HepG2 (cell line): Measurements from ENCODE around the gene TPRA1. TPM values are rescaled to one million over a fixed set of nuclear protein-coding genes. Genes with fewer than 3 reads are reported as not detected.
A peak's percentile ranks its signal among the peaks of the same experiment; 100 is the strongest.

Source experiments
- AHR ChIP-seq: IDR thresholded peaks from 2 replicates; pipeline ENCODE4 v1.6.1; 2018; ENCODE audit warnings: missing genetic modification reagents, missing compliant biosample characterization
- CHD4 ChIP-seq: fragments of 200-600 bp; sonication (generic); IDR thresholded peaks from 2 replicates; pipeline ENCODE4 v1.7.0; 2017; ENCODE audit warnings: mild to moderate bottlenecking, low read length, borderline replicate concordance
- GRHL1 ChIP-seq: sonication (generic); formaldehyde crosslinking; conservative IDR thresholded peaks from 2 replicates; pipeline ENCODE4 v1.8.0; 2022; ENCODE audit warnings: missing genetic modification reagents
- MNT ChIP-seq: fragments of 450-650 bp; IDR thresholded peaks from 2 replicates; pipeline ENCODE4 v1.6.1; 2016
- MXD1 ChIP-seq: sonication (generic); formaldehyde crosslinking; IDR thresholded peaks from 2 replicates; pipeline ENCODE4 v1.4.0; 2020; ENCODE audit warnings: mild to moderate bottlenecking, missing genetic modification reagents
- PREB ChIP-seq: sonication (generic); formaldehyde crosslinking; IDR thresholded peaks from 2 replicates; pipeline ENCODE4 v1.4.0; 2020; ENCODE audit warnings: missing genetic modification reagents
- SP2 ChIP-seq: sonication (generic); formaldehyde crosslinking; IDR thresholded peaks from 2 replicates; pipeline ENCODE4 v1.5.1; 2020; ENCODE audit warnings: mild to moderate bottlenecking, missing genetic modification reagents
- TSC22D2 ChIP-seq: sonication (generic); formaldehyde crosslinking; IDR thresholded peaks from 2 replicates; pipeline ENCODE4 v1.5.1; 2020; ENCODE audit warnings: missing genetic modification reagents, mild to moderate bottlenecking, borderline replicate concordance
- ZNF136 ChIP-seq: sonication (generic); formaldehyde crosslinking; IDR thresholded peaks from 2 replicates; pipeline ENCODE4 v1.8.1; 2022; ENCODE audit warnings: low read depth, mild to moderate bottlenecking, moderate library complexity, missing genetic modification reagents
- ZNF572 ChIP-seq: sonication (generic); formaldehyde crosslinking; IDR thresholded peaks from 2 replicates; pipeline ENCODE4 v1.5.1; 2020; ENCODE audit warnings: mild to moderate bottlenecking, missing genetic modification reagents
- ZNF788 ChIP-seq: sonication (generic); formaldehyde crosslinking; IDR thresholded peaks from 2 replicates; pipeline ENCODE4 v1.5.0; 2020; ENCODE audit warnings: mild to moderate bottlenecking, missing genetic modification reagents, borderline replicate concordance
- ZNF850 ChIP-seq: sonication (generic); formaldehyde crosslinking; conservative IDR thresholded peaks from 2 replicates; pipeline ENCODE4 v1.9.0; 2021; ENCODE audit warnings: mild to moderate bottlenecking, missing genetic modification reagents
- polyA plus RNA-seq, 8 experiments: library from polyadenylated mRNA; depleted of rRNA in 3 of 8; stranded (reverse) in 7 of 8; unstranded in 1 of 8; fragments of >200 nt; fragmentation: Illumina TruSeq in 4 of 8; extraction: Trizol in 4 of 8; gene quantifications; 2 replicates each; pipeline versions ENCODE4 v1.2.1 to v1.2.3, GENCODE V29; 2011 to 2016; ENCODE audit warnings: low read depth in 4 of 8, missing spikeins in 1 of 8, mixed read lengths in 1 of 8; ENCODE audit not compliant: insufficient read depth in 1 of 8
- total RNA-seq, 5 experiments: library from RNA; depleted of rRNA; stranded (reverse); fragments of >200 nt; fragmentation: Illumina TruSeq; extraction: Trizol; gene quantifications; 2 replicates each; pipeline ENCODE4 v1.2.3, GENCODE V29; 2016; ENCODE audit warnings: low read depth in 1 of 5
- TF ChIP-seq, protein P1 (sequence below): sonication (generic); formaldehyde crosslinking; IDR thresholded peaks from 2 replicates; pipeline ENCODE4 v1.4.0; 2020; ENCODE audit warnings: missing genetic modification reagents, borderline replicate concordance
- TF ChIP-seq, protein P2 (sequence below): sonication (generic); formaldehyde crosslinking; IDR thresholded peaks from 2 replicates; pipeline ENCODE4 v1.4.0; 2020; ENCODE audit warnings: missing genetic modification reagents
- TF ChIP-seq, protein P3 (sequence below): IDR thresholded peaks from 2 replicates; pipeline ENCODE4 v1.6.1; 2016; ENCODE audit warnings: mild to moderate bottlenecking

TPRA1 gene
- total and polyA plus RNA-seq, 2 of the 13 experiments (the other 11 are each of a cell fraction or from before 2014, with no cell fraction given): 25.4 to 25.8 TPM

DNA sequence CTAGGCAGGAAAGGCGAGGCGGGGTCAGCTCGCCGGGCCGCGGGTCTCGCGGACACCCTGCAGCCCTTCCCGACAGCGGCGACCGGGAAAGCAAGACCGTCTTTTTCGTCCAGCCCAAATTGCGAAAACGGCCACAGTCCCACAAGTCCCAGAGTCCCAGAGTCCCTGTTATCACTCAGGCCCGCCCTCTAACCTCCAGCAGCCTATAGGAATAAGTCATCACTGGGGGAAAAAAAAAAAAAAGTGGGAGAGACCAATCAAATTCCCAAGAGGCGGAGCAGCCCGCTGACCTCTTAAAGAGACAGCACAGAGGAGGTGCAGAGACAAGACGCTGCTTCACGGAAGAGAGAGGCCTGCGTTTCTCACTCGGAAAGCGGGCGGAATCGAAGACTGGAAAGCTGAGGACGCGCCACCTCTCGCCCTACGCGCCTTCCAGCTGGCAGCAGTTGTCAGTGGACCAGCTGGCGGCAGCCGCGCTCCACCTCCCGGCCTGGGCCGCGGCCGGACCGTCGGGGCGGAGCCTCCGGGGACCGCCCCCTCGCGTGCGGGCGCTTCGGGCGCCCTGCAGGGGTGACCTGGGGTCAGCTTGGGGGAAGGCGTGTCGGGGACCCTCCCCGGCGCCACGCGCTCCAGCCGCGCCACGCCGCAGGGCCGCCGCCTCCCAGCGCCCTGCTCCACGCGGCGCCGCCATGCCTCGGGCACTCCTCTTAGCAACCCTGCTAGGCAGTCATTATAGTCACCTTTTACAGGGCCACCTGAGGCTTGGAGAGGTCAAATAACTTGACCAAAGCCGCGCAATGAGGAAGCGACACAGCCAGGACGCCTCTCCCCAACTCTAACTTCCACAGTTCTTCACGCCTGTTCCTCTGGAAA, at the start of gene TPRA1 (continued):
- TF ChIP-seq, protein P1, sequence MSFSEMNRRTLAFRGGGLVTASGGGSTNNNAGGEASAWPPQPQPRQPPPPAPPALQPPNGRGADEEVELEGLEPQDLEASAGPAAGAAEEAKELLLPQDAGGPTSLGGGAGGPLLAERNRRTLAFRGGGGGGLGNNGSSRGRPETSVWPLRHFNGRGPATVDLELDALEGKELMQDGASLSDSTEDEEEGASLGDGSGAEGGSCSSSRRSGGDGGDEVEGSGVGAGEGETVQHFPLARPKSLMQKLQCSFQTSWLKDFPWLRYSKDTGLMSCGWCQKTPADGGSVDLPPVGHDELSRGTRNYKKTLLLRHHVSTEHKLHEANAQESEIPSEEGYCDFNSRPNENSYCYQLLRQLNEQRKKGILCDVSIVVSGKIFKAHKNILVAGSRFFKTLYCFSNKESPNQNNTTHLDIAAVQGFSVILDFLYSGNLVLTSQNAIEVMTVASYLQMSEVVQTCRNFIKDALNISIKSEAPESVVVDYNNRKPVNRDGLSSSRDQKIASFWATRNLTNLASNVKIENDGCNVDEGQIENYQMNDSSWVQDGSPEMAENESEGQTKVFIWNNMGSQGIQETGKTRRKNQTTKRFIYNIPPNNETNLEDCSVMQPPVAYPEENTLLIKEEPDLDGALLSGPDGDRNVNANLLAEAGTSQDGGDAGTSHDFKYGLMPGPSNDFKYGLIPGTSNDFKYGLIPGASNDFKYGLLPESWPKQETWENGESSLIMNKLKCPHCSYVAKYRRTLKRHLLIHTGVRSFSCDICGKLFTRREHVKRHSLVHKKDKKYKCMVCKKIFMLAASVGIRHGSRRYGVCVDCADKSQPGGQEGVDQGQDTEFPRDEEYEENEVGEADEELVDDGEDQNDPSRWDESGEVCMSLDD (CRISPR knock-in tag): no peak
- no peak for TF ChIP-seq ZNF850
- peak; percentile 87 for TF ChIP-seq SP2 (CRISPR knock-in tag)
- TF ChIP-seq TSC22D2: no peak
- TF ChIP-seq CHD4: no peak
- TF ChIP-seq, protein P2, sequence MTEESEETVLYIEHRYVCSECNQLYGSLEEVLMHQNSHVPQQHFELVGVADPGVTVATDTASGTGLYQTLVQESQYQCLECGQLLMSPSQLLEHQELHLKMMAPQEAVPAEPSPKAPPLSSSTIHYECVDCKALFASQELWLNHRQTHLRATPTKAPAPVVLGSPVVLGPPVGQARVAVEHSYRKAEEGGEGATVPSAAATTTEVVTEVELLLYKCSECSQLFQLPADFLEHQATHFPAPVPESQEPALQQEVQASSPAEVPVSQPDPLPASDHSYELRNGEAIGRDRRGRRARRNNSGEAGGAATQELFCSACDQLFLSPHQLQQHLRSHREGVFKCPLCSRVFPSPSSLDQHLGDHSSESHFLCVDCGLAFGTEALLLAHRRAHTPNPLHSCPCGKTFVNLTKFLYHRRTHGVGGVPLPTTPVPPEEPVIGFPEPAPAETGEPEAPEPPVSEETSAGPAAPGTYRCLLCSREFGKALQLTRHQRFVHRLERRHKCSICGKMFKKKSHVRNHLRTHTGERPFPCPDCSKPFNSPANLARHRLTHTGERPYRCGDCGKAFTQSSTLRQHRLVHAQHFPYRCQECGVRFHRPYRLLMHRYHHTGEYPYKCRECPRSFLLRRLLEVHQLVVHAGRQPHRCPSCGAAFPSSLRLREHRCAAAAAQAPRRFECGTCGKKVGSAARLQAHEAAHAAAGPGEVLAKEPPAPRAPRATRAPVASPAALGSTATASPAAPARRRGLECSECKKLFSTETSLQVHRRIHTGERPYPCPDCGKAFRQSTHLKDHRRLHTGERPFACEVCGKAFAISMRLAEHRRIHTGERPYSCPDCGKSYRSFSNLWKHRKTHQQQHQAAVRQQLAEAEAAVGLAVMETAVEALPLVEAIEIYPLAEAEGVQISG (CRISPR knock-in tag): peak; percentile 61; the same call in 1 of the 2 replicates
- no peak for TF ChIP-seq ZNF572 (CRISPR knock-in tag)
- no peak for TF ChIP-seq MNT
- TF ChIP-seq AHR: peak; percentile 88; the same call in 1 of the 2 replicates
- TF ChIP-seq GRHL1: no peak
- TF ChIP-seq, protein P3, sequence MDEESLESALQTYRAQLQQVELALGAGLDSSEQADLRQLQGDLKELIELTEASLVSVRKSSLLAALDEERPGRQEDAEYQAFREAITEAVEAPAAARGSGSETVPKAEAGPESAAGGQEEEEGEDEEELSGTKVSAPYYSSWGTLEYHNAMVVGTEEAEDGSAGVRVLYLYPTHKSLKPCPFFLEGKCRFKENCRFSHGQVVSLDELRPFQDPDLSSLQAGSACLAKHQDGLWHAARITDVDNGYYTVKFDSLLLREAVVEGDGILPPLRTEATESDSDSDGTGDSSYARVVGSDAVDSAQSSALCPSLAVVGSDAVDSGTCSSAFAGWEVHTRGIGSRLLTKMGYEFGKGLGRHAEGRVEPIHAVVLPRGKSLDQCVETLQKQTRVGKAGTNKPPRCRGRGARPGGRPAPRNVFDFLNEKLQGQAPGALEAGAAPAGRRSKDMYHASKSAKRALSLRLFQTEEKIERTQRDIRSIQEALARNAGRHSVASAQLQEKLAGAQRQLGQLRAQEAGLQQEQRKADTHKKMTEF (CRISPR knock-in tag): peak; percentile 26; the same call in 1 of the 2 replicates
- TF ChIP-seq ZNF788 (CRISPR knock-in tag): peak; percentile 83
- no peak for TF ChIP-seq ZNF136 (CRISPR knock-in tag)
- no peak; the same call in 1 of the 2 replicates for TF ChIP-seq MXD1 (CRISPR knock-in tag)
- no peak for TF ChIP-seq PREB (CRISPR knock-in tag)
